Right lobe of liver (tissue), 6 donors: ENCODE data around the gene SP1. TPM values are rescaled to one million over a fixed set of nuclear protein-coding genes. Genes with fewer than 3 reads are reported as not detected.

Experiments used
- ATAC-seq, 4 donors: fragments of 200-7000 bp; cut with Tn5 transposase; one replicate each; pipeline ENCODE4 v1.9.1; 2020; ENCODE audit warnings: mild to moderate bottlenecking in 4 of 4, moderate library complexity in 4 of 4
- DNase-seq, 3 donors: peaks; one replicate each; pipeline ENCODE4 v3.0.0-alpha.2; 2020
- H3K27ac ChIP-seq, 3 donors: fragments of 200-600 bp; one replicate each; pipeline ENCODE4 v1.8.0; 2022
- H3K27me3 ChIP-seq, 2 donors: fragments of 200-600 bp; one replicate each; pipeline ENCODE4 v1.8.0; 2022
- H3K36me3 ChIP-seq, 4 donors: fragments of 200-600 bp; sonication (generic) in 1 of 4; one replicate each; pipeline versions ENCODE4 v1.5.1 to v1.8.0; 2017 to 2022; ENCODE audit warnings: control low read depth in 1 of 4
- H3K4me1 ChIP-seq, 4 donors: fragments of 200-600 bp; sonication (generic) in 1 of 4; one replicate each; pipeline versions ENCODE4 v1.5.1 to v1.8.0; 2017 to 2022; ENCODE audit warnings: control low read depth in 1 of 4
- H3K4me3 ChIP-seq, 3 donors: fragments of 200-600 bp; one replicate each; pipeline ENCODE4 v1.8.0; 2022
- H3K9me3 ChIP-seq, 4 donors: fragments of 200-600 bp; sonication (generic) in 1 of 4; one replicate each; pipeline versions ENCODE4 v1.5.1 to v1.8.0; 2017 to 2022; ENCODE audit warnings: control low read depth in 1 of 4
- CTCF ChIP-seq, 4 donors: fragments of 200-600 bp in 3 of 4; fragments of 450-650 bp in 1 of 4; IDR thresholded peaks; one replicate each; pipeline versions ENCODE4 v1.5.1 to v1.8.0; 2016 to 2022; ENCODE audit warnings: antibody characterized with exemption in 4 of 4, mild to moderate bottlenecking in 2 of 4
- POLR2A ChIP-seq: fragments of 450-650 bp; IDR thresholded peaks from one replicate; pipeline ENCODE4 v1.6.1; 2017; ENCODE audit warnings: antibody characterized with exemption, mild to moderate bottlenecking
- WGBS: methylation state at CpG from one replicate; pipeline ENCODE4 v1.1.6; 2018; ENCODE audit warnings: low coverage, low lambda C conversion rate; ENCODE audit not compliant: insufficient coverage; ENCODE audit errors: missing lambda C conversion rate; 5-methylcytosine and 5-hydroxymethylcytosine counted together
- intact Hi-C, 2 donors: fragments of 100-400 bp; cut with DNase I; formaldehyde crosslinking; loops; one replicate each; pipeline versions ENCODE4 v1.11.2 to v1.14.1; 2022
- total RNA-seq, 6 experiments: library from RNA; depleted of rRNA in 2 of 6; stranded (reverse); fragments of >200 nt in 2 of 6; fragmentation: NEBNext Ultra II Directional in 3 of 6; extraction: Animal tissue kit (Norgen Biotek cat#: 25700) in 3 of 6; gene quantifications; one replicate each; pipeline versions ENCODE4 v1.1.0 to v1.2.4, GENCODE V29; 2016 to 2023
- donor health status: DM: no; HTN: yes; CAD: no.
- donor health status: DM: no; HTN: no; CAD: no.
- donor health status: DM: no; HTN: no; CAD: no.
- donor health status: DM: no; HTN: yes; CAD: no.
- donor health status: DM: no; HTN: yes; CAD: no.

The SP1 gene
- total RNA-seq, 6 experiments from 2014 or later = 20.3 to 29.2 (median 23.9) TPM

- ATAC-seq = no peak
- Histone ChIP-seq H3K27ac (no peak overlapping the region), H3K4me1 (peaks cover 0 to 28% (median 4%) of the 10 kb centered on the region in 4 donors), H3K27me3 (no peaks in the 10 kb centered on the region), H3K4me3 (no peak overlapping the region), H3K9me3 (no peaks in the 10 kb centered on the region), H3K36me3 (peaks cover 66 to 100% (median 83%) of the 10 kb centered on the region in 4 donors)
- intact Hi-C loops = no loop called here
- TF ChIP-seq POLR2A (no peak), CTCF (IDR thresholded peaks at IDR 0.05) (no peak)
- 84% methylated on average over 8 of the region's 8 CpGs for WGBS
- no peak for DNase-seq
These were observed 81.6 kb downstream of the SP1 start for GRCh38 chr12:53461591-53461990.

- Histone ChIP-seq H3K27ac (peak overlapping the region in 1 of 3 donors; percentile 22), H3K4me3 (no peak overlapping the region), H3K27me3 (no peaks in the 10 kb centered on the region), H3K36me3 (peaks cover 58 to 100% (median 86%) of the 10 kb centered on the region in 4 donors), H3K4me1 (peaks cover 0 to 28% (median 4%) of the 10 kb centered on the region in 4 donors), H3K9me3 (no peaks in the 10 kb centered on the region)
- DNase-seq = no peak
- ATAC-seq = peak in 1 of 4 donors; percentile 61
- no peak for TF ChIP-seq CTCF (IDR thresholded peaks at IDR 0.05)
- no peak for TF ChIP-seq POLR2A
- 35% methylated on average over 3 of the region's 3 CpGs for WGBS
- intact Hi-C loops = no loop called here
These were observed 83.0 kb downstream of the SP1 start for GRCh38 chr12:53462935-53463334.

- Histone ChIP-seq H3K4me1 (peaks cover 0 to 28% (median 4%) of the 10 kb centered on the region in 4 donors), H3K4me3 (no peak overlapping the region), H3K9me3 (no peaks in the 10 kb centered on the region), H3K27ac (no peak overlapping the region), H3K36me3 (peaks cover 48 to 100% (median 88%) of the 10 kb centered on the region in 4 donors), H3K27me3 (no peaks in the 10 kb centered on the region)
- no peak for TF ChIP-seq POLR2A
- no peak for TF ChIP-seq CTCF (IDR thresholded peaks at IDR 0.05)
- 31% methylated on average over 4 of the region's 5 CpGs for WGBS
- DNase-seq = no peak
- intact Hi-C loops = no loop called here
- ATAC-seq = no peak
These were observed 84.0 kb downstream of the SP1 start for GRCh38 chr12:53463802-53464560.

- H3K9me3 ChIP-seq = no peaks in the 10 kb centered on the region
- no peak overlapping the region for H3K4me3 ChIP-seq
- H3K27me3 ChIP-seq = no peaks in the 10 kb centered on the region
- ATAC-seq (no peak), DNase-seq (no peak)
- TF ChIP-seq CTCF (IDR thresholded peaks at IDR 0.05) (no peak), POLR2A (no peak)
- peaks cover 0 to 28% (median 4%) of the 10 kb centered on the region in 4 donors for H3K4me1 ChIP-seq
- H3K36me3 ChIP-seq = peaks cover 48 to 100% (median 85%) of the 10 kb centered on the region in 4 donors
- intact Hi-C loops = no loop called here
- H3K27ac ChIP-seq = no peak overlapping the region
- 97% methylated on average over 7 of the region's 11 CpGs for whole genome bisulfite sequencing
These were observed 84.9 kb downstream of the SP1 start for GRCh38 chr12:53464685-53465418.
